SK-N-SH treated with all-trans-retinoic acid at 6 μM for 48 hours (cell line): Measurements from ENCODE around the gene FGF2.

Experiments
- CSDC2 ChIP-seq: fragments of 250-450 bp; sonication (Bioruptor Pico); IDR thresholded peaks from 2 replicates; pipeline ENCODE4 v1.5.0; 2020; ENCODE audit warnings: mild to moderate bottlenecking, moderate library complexity
- ISL1 ChIP-seq: fragments of 250-450 bp; sonication (Bioruptor Pico); IDR thresholded peaks from 2 replicates; pipeline ENCODE4 v2.1.2; 2022; ENCODE audit warnings: mild to moderate bottlenecking, moderate library complexity
- PATZ1 ChIP-seq: fragments of 250-450 bp; sonication (Bioruptor Pico); IDR thresholded peaks from 2 replicates; pipeline ENCODE4 v1.8.0; 2020; ENCODE audit warnings: mild to moderate bottlenecking, moderate library complexity, borderline replicate concordance
- RARB ChIP-seq: fragments of 250-450 bp; sonication (Bioruptor Pico); IDR thresholded peaks from 2 replicates; pipeline ENCODE4 v1.8.0; 2021; ENCODE audit warnings: mild to moderate bottlenecking, moderate library complexity
- ZFP30 ChIP-seq: fragments of 450-650 bp; formaldehyde crosslinking; IDR thresholded peaks from 2 replicates; pipeline ENCODE4 v1.5.0; 2022; ENCODE audit warnings: mild to moderate bottlenecking, moderate library complexity

- no peak for TF ChIP-seq PATZ1 (CRISPR knock-in tag)
- TF ChIP-seq RARB (CRISPR knock-in tag) = no peak
- no peak for TF ChIP-seq CSDC2 (CRISPR knock-in tag)
- TF ChIP-seq ZFP30 (CRISPR knock-in tag) = no peak
- TF ChIP-seq ISL1 = no peak
Measured at GRCh38 chr4:122847931-122848330, 21.3 kb downstream of the FGF2 start.
